ENCODE results near the gene EPS8.

EPS8 gene

GRCh38 chr12:15688202-15688736, 100.9 kb downstream of the EPS8 start:
- no peak for TF ChIP-seq GATA3 (IDR thresholded peaks at IDR 0.05; ENCODE audit: low read depth, low read length)
- TF ChIP-seq GATA2 (IDR thresholded peaks at IDR 0.05; ENCODE audit: low read depth, low read length), result no peak

GRCh38 chr12:15687583-15687982, 101.6 kb downstream of the EPS8 start:
- TF ChIP-seq GATA2 (IDR thresholded peaks at IDR 0.05; ENCODE audit: low read depth, low read length) (no peak), GATA3 (IDR thresholded peaks at IDR 0.05; ENCODE audit: low read depth, low read length) (no peak)

GRCh38 chr12:15684896-15685658, 104.1 kb downstream of the EPS8 start:
- TF ChIP-seq GATA3 (IDR thresholded peaks at IDR 0.05; ENCODE audit: low read depth, low read length), result peak; percentile 76
- TF ChIP-seq GATA2 (IDR thresholded peaks at IDR 0.05; ENCODE audit: low read depth, low read length), result 0 out of 2 replicates have a peak, but pooled peaks have one; percentile 36

- no peak for TF ChIP-seq GATA2 (IDR thresholded peaks at IDR 0.05; ENCODE audit: low read depth, low read length)
- TF ChIP-seq GATA3 (IDR thresholded peaks at IDR 0.05; ENCODE audit: low read depth, low read length), result no peak
Observed at GRCh38 chr12:15682826-15683225, 106.4 kb downstream of the EPS8 start.

- TF ChIP-seq GATA2 (IDR thresholded peaks at IDR 0.05; ENCODE audit: low read depth, low read length) (no peak), GATA3 (IDR thresholded peaks at IDR 0.05; ENCODE audit: low read depth, low read length) (no peak)
Observed at GRCh38 chr12:15679151-15679550, 110.0 kb downstream of the EPS8 start.

GRCh38 chr12:15677726-15678201, 111.4 kb downstream of the EPS8 start:
- no peak for TF ChIP-seq GATA2 (IDR thresholded peaks at IDR 0.05; ENCODE audit: low read depth, low read length)
- no peak for TF ChIP-seq GATA3 (IDR thresholded peaks at IDR 0.05; ENCODE audit: low read depth, low read length)

GRCh38 chr12:15677228-15677627, 112.0 kb downstream of the EPS8 start:
- no peak for TF ChIP-seq GATA2 (IDR thresholded peaks at IDR 0.05; ENCODE audit: low read depth, low read length)

- TF ChIP-seq GATA3 (IDR thresholded peaks at IDR 0.05; ENCODE audit: low read depth, low read length) (no peak), GATA2 (IDR thresholded peaks at IDR 0.05; ENCODE audit: low read depth, low read length) (no peak)
Observed at GRCh38 chr12:15672671-15673270, 116.4 kb downstream of the EPS8 start.

GRCh38 chr12:15670756-15671155, 118.4 kb downstream of the EPS8 start:
- TF ChIP-seq GATA2 (IDR thresholded peaks at IDR 0.05; ENCODE audit: low read depth, low read length) (no peak), GATA3 (IDR thresholded peaks at IDR 0.05; ENCODE audit: low read depth, low read length) (no peak)

- TF ChIP-seq GATA3 (IDR thresholded peaks at IDR 0.05; ENCODE audit: low read depth, low read length) (no peak), GATA2 (IDR thresholded peaks at IDR 0.05; ENCODE audit: low read depth, low read length) (no peak)
Observed at GRCh38 chr12:15669256-15669948, 119.8 kb downstream of the EPS8 start.

- TF ChIP-seq GATA2 (IDR thresholded peaks at IDR 0.05; ENCODE audit: low read depth, low read length) (no peak), GATA3 (IDR thresholded peaks at IDR 0.05; ENCODE audit: low read depth, low read length) (no peak)
Observed at GRCh38 chr12:15664491-15664890, 124.7 kb downstream of the EPS8 start.

GRCh38 chr12:15662983-15663659, 126.1 kb downstream of the EPS8 start:
- TF ChIP-seq GATA3 (IDR thresholded peaks at IDR 0.05; ENCODE audit: low read depth, low read length), result no peak
- TF ChIP-seq GATA2 (IDR thresholded peaks at IDR 0.05; ENCODE audit: low read depth, low read length), result peak; percentile 52; the same call in 1 of the 2 replicates

GRCh38 chr12:15662303-15662980, 126.7 kb downstream of the EPS8 start:
- TF ChIP-seq GATA2 (IDR thresholded peaks at IDR 0.05; ENCODE audit: low read depth, low read length) (no peak), GATA3 (IDR thresholded peaks at IDR 0.05; ENCODE audit: low read depth, low read length) (no peak)

All from SH-SY5Y (cell line).